SU-DHL-6 (cell line): Measurements from ENCODE around the gene PTPN13.

Source experiments
- CTCF ChIP-seq: fragments of 200-600 bp; sonication (generic); IDR thresholded peaks from one replicate; pipeline ENCODE4 v1.5.1; 2017; ENCODE audit warnings: antibody characterized with exemption, mild to moderate bottlenecking, low read length, moderate library complexity; ENCODE audit not compliant: insufficient read depth, poor library complexity, severe bottlenecking
- EZH2phosphoT487 ChIP-seq: fragments of 200-600 bp; sonication (generic), shearing (Covaris generic); conservative IDR thresholded peaks from 2 replicates; pipeline ENCODE4 v1.6.1; 2018; ENCODE audit warnings: mild to moderate bottlenecking, antibody characterized with exemption, low read length, moderate library complexity, mixed read lengths

GRCh38 chr4:86653237-86653865 is 59.2 kb downstream of the PTPN13 start:
- TF ChIP-seq CTCF: peak; percentile 53
- TF ChIP-seq EZH2phosphoT487: no peak
